ENCODE results near the gene MED29. TPM values are rescaled to one million over a fixed set of nuclear protein-coding genes. Genes with fewer than 3 reads are reported as not detected.

The MED29 gene
- total RNA-seq, 4 donors from 2014 or later = 32.9 to 52.5 (median 37.6) TPM

- Histone ChIP-seq H3K9me3 (no peaks in the 10 kb centered on the region), H3K4me3 (no peak overlapping the region), H3K27ac (peak overlapping the region in 1 of 4 donors; percentile 11), H3K27me3 (no peaks in the 10 kb centered on the region), H3K4me1 (peaks cover 0 to 4% (median 0%) of the 10 kb centered on the region in 4 donors), H3K36me3 (peaks cover 7 to 100% (median 66%) of the 10 kb centered on the region in 3 donors)
- TF ChIP-seq POLR2A (IDR thresholded peaks at IDR 0.05) (no peak), CTCF (IDR thresholded peaks at IDR 0.05) (no peak), EP300 (IDR thresholded peaks at IDR 0.05) (no peak)
- DNase-seq (ENCODE audit: low spot score in 2 of 2) = no peak
- WGBS, 2 donors = 78 to 83% methylated on average over 10 of the region's 10 CpGs
Observed at GRCh38 chr19:39381910-39382611, 9.1 kb upstream of the MED29 start.

- Histone ChIP-seq H3K4me1 (peaks cover 0 to 4% (median 0%) of the 10 kb centered on the region in 4 donors), H3K9me3 (no peaks in the 10 kb centered on the region), H3K4me3 (no peak overlapping the region), H3K36me3 (peaks cover 7 to 100% (median 59%) of the 10 kb centered on the region in 3 donors), H3K27ac (peak overlapping the region in 1 of 4 donors; percentile 11), H3K27me3 (no peaks in the 10 kb centered on the region)
- 84 to 85% methylated on average over 18 of the region's 18 CpGs for WGBS, 2 donors
- TF ChIP-seq EP300 (IDR thresholded peaks at IDR 0.05) = no peak
- TF ChIP-seq POLR2A (IDR thresholded peaks at IDR 0.05) = no peak
- TF ChIP-seq CTCF (IDR thresholded peaks at IDR 0.05) = no peak
- DNase-seq (ENCODE audit: low spot score in 2 of 2) = no peak
Observed at GRCh38 chr19:39382991-39383828, 8.0 kb upstream of the MED29 start.

- H3K27me3 ChIP-seq = no peaks in the 10 kb centered on the region
- H3K36me3 ChIP-seq = peaks cover 0 to 98% (median 60%) of the 10 kb centered on the region in 3 donors
- peak overlapping the region in 2 of 4 donors; percentile 44 to 52 for H3K27ac ChIP-seq
Observed at GRCh38 chr19:39384839-39385568, 6.2 kb upstream of the MED29 start.

GRCh38 chr19:39385629-39386411 is 5.4 kb upstream of the MED29 start:
- WGBS, 2 donors = 76 to 77% methylated on average over 20 of the region's 20 CpGs
- H3K27me3 ChIP-seq = no peaks in the 10 kb centered on the region
- peaks cover 0 to 90% (median 55%) of the 10 kb centered on the region in 3 donors for H3K36me3 ChIP-seq
- H3K9me3 ChIP-seq = no peaks in the 10 kb centered on the region
- peak in 1 of 2 donors; percentile 16 for TF ChIP-seq EP300 (IDR thresholded peaks at IDR 0.05)
- no peak for TF ChIP-seq CTCF (IDR thresholded peaks at IDR 0.05)
- no peak for TF ChIP-seq POLR2A (IDR thresholded peaks at IDR 0.05)
- no peak for DNase-seq (ENCODE audit: low spot score in 2 of 2)
- peaks cover 0 to 16% (median 11%) of the 10 kb centered on the region in 4 donors for H3K4me1 ChIP-seq
- no peak overlapping the region for H3K4me3 ChIP-seq
- no peak overlapping the region for H3K27ac ChIP-seq

More at GRCh38 chr19:39384839-39385568, 6.2 kb upstream of the MED29 start:
- TF ChIP-seq POLR2A (IDR thresholded peaks at IDR 0.05) (no peak), CTCF (IDR thresholded peaks at IDR 0.05) (no peak), EP300 (IDR thresholded peaks at IDR 0.05) (no peak)
- Histone ChIP-seq H3K4me3 (no peak overlapping the region), H3K9me3 (no peaks in the 10 kb centered on the region), H3K4me1 (peaks cover 0 to 16% (median 7%) of the 10 kb centered on the region in 4 donors)
- no peak for DNase-seq (ENCODE audit: low spot score in 2 of 2)
- 56 to 62% methylated on average over 9 of the region's 9 CpGs for WGBS, 2 donors

Measured in tibial nerve (tissue), 4 donors.